ENCODE results near the gene GFPT2.

DNA sequence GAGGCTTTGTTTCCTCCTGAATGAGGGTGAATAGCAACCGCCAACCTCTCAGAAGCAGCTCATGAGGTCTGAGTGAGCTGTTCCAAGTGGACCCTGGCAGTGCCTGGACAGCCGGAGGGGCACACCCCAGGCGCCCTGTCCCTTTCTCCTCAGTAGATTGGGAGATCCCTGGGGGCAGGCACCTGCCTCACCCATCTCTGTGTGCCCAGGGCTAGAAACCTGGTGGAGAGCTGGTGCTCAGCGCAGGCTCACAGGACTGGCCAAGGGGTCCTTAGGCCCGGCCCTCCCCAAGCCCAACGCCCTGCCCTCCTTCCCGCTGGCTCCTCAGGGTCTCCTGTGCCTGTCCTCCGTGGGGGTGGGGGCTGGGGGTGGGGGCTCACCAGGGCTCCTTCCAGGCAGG is 46.3 kb downstream of the GFPT2 start:
- TF ChIP-seq, protein P1, sequence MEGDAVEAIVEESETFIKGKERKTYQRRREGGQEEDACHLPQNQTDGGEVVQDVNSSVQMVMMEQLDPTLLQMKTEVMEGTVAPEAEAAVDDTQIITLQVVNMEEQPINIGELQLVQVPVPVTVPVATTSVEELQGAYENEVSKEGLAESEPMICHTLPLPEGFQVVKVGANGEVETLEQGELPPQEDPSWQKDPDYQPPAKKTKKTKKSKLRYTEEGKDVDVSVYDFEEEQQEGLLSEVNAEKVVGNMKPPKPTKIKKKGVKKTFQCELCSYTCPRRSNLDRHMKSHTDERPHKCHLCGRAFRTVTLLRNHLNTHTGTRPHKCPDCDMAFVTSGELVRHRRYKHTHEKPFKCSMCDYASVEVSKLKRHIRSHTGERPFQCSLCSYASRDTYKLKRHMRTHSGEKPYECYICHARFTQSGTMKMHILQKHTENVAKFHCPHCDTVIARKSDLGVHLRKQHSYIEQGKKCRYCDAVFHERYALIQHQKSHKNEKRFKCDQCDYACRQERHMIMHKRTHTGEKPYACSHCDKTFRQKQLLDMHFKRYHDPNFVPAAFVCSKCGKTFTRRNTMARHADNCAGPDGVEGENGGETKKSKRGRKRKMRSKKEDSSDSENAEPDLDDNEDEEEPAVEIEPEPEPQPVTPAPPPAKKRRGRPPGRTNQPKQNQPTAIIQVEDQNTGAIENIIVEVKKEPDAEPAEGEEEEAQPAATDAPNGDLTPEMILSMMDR (IDR thresholded peaks at IDR 0.05; ENCODE audit: low read depth, low read length) = no peak
- TF ChIP-seq POLR2A (IDR thresholded peaks at IDR 0.05; ENCODE audit: extremely low read depth, insufficient read length) (no peak), MYC (IDR thresholded peaks at IDR 0.05; ENCODE audit: low read depth, low read length) (no peak)
- TF ChIP-seq, protein P2, sequence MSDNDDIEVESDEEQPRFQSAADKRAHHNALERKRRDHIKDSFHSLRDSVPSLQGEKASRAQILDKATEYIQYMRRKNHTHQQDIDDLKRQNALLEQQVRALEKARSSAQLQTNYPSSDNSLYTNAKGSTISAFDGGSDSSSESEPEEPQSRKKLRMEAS (IDR thresholded peaks at IDR 0.05; ENCODE audit: low read depth, low read length) = no peak
